GM21576 (cell line): ENCODE data around the gene RGMA.

Experiments used
- ATAC-seq: cut with Tn5 transposase; IDR thresholded peaks from one replicate; pipeline ENCODE4 v1.9.1; 2021; ENCODE audit warnings: mild to moderate bottlenecking, moderate library complexity; ENCODE audit not compliant: unreplicated experiment

RGMA gene

GRCh38 chr15:93020976-93021772 is 67.8 kb downstream of the RGMA start:
- ATAC-seq = peak; percentile 80

GRCh38 chr15:93019971-93020370 is 69.0 kb downstream of the RGMA start:
- no peak for ATAC-seq

- no peak for ATAC-seq
Measured at GRCh38 chr15:93019090-93019489, 69.9 kb downstream of the RGMA start.

GRCh38 chr15:93018574-93018973 is 70.4 kb downstream of the RGMA start:
- no peak for ATAC-seq

- no peak for ATAC-seq
Measured at GRCh38 chr15:93017526-93017925, 71.5 kb downstream of the RGMA start.

GRCh38 chr15:93012786-93013185 is 76.2 kb downstream of the RGMA start:
- ATAC-seq = no peak

- ATAC-seq = no peak
Measured at GRCh38 chr15:93007994-93008393, 81.0 kb downstream of the RGMA start.

GRCh38 chr15:93005133-93005532 is 83.9 kb downstream of the RGMA start:
- no peak for ATAC-seq

GRCh38 chr15:93001881-93002280 is 87.1 kb downstream of the RGMA start:
- no peak for ATAC-seq

- ATAC-seq = no peak
Measured at GRCh38 chr15:93001156-93001555, 87.9 kb downstream of the RGMA start.

- ATAC-seq = no peak
Measured at GRCh38 chr15:92997821-92998220, 91.2 kb downstream of the RGMA start.

GRCh38 chr15:92992720-92993119 is 96.3 kb downstream of the RGMA start:
- ATAC-seq = no peak

- no peak for ATAC-seq
Measured at GRCh38 chr15:92990031-92990430, 99.0 kb downstream of the RGMA start.

GRCh38 chr15:92989470-92989869 is 99.5 kb downstream of the RGMA start:
- ATAC-seq = peak; percentile 53
